ENCODE data around the gene MRPS34. TPM values are rescaled to one million over a fixed set of nuclear protein-coding genes. Genes with fewer than 3 reads are reported as not detected.

Gene MRPS34
- total RNA-seq, 4 donors from 2014 or later = 56.8 to 84.2 (median 78.6) TPM

DNA sequence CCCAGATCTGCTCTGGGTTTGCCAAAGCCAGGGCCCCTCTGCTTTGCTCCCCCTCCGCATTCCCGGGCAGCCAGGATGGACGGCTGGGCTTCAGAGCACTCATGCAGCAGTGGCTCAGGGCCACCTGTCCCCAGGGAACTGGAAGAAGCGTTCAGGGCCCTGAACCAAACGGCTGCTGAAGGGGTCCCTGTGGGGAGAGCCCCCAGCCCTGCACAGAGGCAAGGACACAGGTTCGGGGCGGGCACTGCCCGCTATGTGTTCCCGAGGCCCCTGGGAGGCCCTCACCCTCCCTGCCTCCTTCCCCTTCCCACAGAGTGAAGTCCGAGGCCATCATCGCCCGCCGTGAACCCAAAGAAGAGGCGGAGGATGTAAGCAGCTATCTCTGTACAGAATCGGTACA lies 12.0 kb downstream of the MRPS34 start:
- TF ChIP-seq, protein P1, sequence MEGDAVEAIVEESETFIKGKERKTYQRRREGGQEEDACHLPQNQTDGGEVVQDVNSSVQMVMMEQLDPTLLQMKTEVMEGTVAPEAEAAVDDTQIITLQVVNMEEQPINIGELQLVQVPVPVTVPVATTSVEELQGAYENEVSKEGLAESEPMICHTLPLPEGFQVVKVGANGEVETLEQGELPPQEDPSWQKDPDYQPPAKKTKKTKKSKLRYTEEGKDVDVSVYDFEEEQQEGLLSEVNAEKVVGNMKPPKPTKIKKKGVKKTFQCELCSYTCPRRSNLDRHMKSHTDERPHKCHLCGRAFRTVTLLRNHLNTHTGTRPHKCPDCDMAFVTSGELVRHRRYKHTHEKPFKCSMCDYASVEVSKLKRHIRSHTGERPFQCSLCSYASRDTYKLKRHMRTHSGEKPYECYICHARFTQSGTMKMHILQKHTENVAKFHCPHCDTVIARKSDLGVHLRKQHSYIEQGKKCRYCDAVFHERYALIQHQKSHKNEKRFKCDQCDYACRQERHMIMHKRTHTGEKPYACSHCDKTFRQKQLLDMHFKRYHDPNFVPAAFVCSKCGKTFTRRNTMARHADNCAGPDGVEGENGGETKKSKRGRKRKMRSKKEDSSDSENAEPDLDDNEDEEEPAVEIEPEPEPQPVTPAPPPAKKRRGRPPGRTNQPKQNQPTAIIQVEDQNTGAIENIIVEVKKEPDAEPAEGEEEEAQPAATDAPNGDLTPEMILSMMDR (IDR thresholded peaks at IDR 0.05) = no peak
- no peak for ATAC-seq (ENCODE audit: low FRiP score)
- DNase-seq (ENCODE audit: low spot score) = no peak

DNA sequence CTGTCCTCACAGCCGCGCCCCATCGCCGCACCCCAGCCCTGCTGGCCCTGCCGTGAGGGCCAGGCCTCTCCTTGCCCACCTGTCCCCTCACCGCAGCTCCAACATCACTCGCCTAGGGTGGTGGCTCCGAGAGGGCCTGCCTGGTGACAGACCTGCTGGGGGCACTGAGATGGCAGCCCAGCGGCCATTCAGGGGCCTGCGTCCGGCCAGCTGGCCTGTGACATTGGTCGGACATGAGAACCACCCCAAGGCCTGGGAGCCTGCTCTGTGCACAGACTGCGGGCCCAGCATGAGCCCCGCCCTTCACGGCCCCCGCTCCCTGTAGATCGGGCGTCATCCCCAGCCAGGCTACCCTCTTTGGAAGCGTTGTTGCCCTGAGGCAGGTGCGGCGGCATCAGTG lies 13.4 kb downstream of the MRPS34 start:
- TF ChIP-seq, protein P1 (IDR thresholded peaks at IDR 0.05) = no peak
- no peak for ATAC-seq (ENCODE audit: low FRiP score)
- DNase-seq (ENCODE audit: low spot score) = no peak

DNA sequence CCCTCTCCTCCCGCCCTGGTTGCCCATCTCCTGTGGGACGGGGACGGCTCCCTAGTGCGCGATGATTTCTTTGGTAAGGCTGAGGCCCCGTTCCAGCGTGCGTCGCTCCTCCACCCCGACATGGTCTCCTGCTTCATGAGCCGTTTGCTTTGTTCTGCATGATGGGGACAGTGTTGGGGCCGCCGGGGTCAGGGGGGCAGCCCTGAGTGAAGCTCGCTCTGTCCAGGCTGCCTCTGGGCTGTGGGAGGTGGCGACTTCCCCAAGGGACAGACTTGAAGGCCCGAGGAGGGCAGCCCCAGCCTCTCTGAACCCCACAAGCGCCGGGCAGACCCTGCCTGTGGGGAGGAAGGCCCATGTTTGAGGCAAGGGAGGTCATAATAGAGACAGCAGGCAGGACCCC lies 14.0 kb downstream of the MRPS34 start:
- ATAC-seq (ENCODE audit: low FRiP score) = no peak

DNA sequence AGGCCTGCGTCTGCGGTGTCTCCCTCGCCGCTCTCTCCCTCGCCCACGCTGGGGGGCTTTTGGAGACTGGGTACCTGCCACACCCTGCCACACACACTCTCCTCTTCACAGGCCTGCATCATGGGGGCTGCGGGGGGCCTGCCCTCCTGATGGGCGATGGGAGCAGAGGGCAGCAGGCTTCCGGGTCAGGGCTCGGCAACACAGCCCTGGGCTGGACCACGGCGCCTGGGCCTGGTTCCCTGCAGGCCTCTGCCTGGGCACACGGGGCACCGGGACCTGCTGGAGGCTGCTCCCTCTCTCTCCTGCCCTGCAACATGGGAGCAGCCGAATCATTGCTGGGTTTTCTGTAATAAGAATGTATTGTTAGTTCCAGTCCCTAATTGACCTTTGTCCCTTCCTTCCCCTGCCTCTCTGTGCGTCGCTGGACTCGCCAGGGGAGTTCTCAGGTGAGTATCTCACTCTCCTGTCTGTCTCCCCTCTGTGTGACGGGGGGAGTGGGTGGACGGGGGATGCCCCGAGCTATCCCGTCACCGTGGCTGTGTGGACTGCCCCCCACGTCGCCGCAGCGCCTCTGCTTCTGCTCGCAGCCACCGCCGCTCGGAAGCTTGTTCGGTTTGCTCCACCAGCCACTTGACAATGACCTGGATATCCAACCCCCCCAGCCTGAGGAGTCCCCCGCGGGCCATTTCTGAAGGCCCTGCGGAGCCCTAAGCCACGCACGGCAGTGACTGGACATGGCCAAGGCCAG lies 15.0 kb downstream of the MRPS34 start:
- TF ChIP-seq, protein P1 (IDR thresholded peaks at IDR 0.05) = no peak
- DNase-seq (ENCODE audit: low spot score) (no peak), ATAC-seq (ENCODE audit: low FRiP score) (no peak)

More for the DNA sequence above, 14.0 kb downstream of the MRPS34 start:
- TF ChIP-seq, protein P1 (IDR thresholded peaks at IDR 0.05) = no peak
- no peak for DNase-seq (ENCODE audit: low spot score)

DNA sequence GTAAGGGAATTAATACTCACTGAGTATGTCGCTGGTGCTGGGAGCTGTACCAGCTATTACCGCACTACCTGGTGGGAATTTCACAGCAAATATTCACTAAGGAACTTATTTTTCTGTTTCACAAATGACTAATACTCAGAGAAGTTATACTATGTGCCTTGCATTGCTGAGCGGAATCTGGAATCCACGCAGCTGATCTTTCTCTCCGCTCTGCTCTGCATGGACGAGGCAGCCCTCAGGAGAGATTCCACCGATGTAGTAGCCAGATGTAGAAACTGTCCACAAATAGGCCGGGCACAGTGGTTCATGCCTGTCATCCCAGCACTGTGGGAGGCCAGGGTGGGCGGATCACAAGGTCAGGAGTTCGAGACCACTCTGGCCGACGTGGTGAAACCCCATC lies 18.7 kb downstream of the MRPS34 start:
- DNase-seq (ENCODE audit: low spot score) = no peak
- TF ChIP-seq, protein P1 (IDR thresholded peaks at IDR 0.05) = no peak
- ATAC-seq (ENCODE audit: low FRiP score) = no peak

DNA sequence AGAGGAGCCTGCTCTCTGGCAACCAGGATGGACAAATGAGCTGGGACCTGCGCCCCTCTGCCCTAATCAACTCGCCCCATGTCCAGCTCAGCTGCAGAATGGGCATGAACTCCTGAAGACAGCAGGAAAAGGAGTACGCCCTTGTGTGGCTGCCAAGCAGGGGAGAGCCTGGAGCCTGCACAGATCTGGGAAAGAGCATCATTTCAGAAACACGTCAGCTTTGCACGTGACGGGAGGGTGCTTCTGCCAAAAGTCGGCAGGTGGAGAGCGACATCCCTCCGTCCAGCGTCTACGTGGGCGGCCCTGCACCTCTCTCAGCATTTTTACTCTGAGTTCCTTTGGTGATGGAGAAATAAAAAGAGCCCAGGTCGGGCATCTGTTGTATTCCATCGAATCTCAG lies 20.1 kb downstream of the MRPS34 start:
- no peak for ATAC-seq (ENCODE audit: low FRiP score)
- DNase-seq (ENCODE audit: low spot score) = no peak
- TF ChIP-seq, protein P1 (IDR thresholded peaks at IDR 0.05) = no peak

DNA sequence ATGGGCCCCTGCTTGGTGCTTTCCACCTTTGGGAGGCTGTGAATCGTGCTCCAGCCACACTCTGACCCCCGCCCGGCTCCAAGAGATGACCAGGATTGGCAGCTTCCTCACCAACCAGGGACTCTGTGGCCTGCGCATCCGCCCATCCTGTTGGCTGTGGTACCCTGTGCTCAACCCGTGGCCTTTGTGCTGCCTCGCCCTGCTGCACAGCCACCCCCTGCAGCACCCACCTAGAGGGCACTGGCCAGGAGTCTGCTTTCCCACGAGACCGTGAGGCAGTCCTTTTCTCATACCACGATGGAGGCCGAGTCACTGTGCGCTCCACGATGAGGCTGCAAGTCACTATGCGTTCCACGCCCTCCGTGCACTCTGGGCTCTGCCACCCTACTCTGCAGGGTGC lies 21.0 kb downstream of the MRPS34 start:
- ATAC-seq (ENCODE audit: low FRiP score) (no peak), DNase-seq (ENCODE audit: low spot score) (no peak)
- TF ChIP-seq, protein P1 (IDR thresholded peaks at IDR 0.05) = no peak
